ENCODE data around the gene STAT5B.

DNA sequence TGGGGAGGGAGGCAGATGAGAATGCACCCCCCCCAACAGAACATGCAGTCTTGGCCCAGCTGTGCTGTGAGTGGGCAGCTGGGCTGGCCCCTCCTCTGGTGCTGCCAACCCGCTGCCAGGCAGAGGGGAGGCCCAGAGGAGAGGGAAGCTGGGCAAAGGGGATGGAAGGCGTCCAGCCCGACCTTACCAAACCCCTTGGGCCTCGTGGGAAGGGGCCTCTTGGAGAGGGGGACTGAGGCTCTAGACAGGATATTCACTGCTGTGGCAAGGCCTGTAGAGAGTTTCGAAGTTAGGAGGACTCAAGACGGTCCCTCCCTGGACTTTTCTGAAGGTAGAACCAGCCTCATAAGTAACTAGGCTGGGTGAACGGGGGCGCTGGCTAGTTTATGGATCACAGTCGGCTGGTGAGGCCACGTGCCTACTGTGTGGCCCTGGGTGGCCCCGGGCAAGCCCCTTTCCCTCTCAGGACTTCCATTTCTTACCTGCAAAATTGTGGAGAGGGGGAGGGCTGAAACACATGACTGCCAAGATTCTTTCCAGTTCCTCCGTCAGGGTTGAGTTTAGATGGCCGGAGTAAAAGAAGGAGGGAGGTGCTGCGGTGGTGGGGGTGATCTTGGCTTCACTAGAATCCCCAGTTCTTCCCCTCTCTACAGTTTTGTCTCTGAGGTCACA lies 11.2 kb upstream of the STAT5B start:
- TF ChIP-seq, protein P1, sequence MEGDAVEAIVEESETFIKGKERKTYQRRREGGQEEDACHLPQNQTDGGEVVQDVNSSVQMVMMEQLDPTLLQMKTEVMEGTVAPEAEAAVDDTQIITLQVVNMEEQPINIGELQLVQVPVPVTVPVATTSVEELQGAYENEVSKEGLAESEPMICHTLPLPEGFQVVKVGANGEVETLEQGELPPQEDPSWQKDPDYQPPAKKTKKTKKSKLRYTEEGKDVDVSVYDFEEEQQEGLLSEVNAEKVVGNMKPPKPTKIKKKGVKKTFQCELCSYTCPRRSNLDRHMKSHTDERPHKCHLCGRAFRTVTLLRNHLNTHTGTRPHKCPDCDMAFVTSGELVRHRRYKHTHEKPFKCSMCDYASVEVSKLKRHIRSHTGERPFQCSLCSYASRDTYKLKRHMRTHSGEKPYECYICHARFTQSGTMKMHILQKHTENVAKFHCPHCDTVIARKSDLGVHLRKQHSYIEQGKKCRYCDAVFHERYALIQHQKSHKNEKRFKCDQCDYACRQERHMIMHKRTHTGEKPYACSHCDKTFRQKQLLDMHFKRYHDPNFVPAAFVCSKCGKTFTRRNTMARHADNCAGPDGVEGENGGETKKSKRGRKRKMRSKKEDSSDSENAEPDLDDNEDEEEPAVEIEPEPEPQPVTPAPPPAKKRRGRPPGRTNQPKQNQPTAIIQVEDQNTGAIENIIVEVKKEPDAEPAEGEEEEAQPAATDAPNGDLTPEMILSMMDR (IDR thresholded peaks at IDR 0.05): no peak
- TF ChIP-seq POLR2AphosphoS5 (IDR thresholded peaks at IDR 0.05): no peak
- TF ChIP-seq POLR2A (IDR thresholded peaks at IDR 0.05): no peak
- no peak for TF ChIP-seq EP300 (IDR thresholded peaks at IDR 0.05)

All from suprapubic skin (tissue), 4 donors.